NCI-H1092 treated with DMSO at 0.1 percent for 48 hours (cell line): ENCODE measurements around the gene ABCB1.
"Not testable (repeated sequence)": the region's sequence is repeated elsewhere in the genome, so short reads cannot be mapped to it uniquely, and the experiment has no call there.

ENCODE experiments used
- DNase-seq: peaks from one replicate; lab custom pipeline; 2025; lab: John Stamatoyannopoulos, UW

Gene ABCB1

DNA sequence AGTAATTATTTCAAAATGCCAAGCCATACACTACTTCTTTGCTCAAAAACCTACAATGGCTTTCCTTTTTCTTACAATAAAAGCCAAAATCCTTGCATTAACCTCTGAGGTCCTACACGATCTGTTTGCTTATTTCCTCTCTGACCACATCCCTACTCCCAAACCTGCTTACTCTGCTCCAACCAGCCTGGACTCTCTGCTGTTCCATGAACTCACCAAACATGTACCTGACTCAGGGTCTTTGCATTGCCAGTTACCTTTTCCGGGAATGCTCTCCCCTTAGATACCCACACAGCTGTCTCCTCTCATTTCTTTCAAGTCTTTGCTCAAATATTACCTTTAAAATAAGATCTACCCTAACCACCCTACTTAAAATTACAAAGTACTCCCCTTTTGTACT, 127.5 kb downstream of the ABCB1 start:
- DNase-seq: no peak

DNA sequence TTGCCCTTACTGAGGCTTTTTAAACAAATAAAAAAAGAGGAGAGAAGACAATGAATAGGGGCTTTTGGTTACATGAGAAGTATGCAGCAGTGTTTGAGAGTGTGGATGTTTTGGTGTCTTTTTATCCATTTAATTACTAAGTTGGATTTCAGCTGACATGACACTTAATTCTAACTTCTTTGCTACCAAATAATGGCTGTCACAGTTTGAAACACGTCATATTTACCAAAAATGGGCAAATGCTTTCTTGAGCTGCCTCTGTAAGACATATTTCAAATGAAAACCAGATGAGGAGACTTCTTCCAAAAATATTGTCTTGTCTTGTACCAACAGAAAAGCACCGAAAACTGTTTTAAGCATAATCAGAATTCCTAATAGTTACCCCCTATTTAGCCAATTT, 129.2 kb downstream of the ABCB1 start:
- no peak for DNase-seq

GRCh38 chr7:87469204-87469603, 131.5 kb downstream of the ABCB1 start:
- not testable (repeated sequence) for DNase-seq

- not testable (repeated sequence) for DNase-seq
These were observed 135.2 kb downstream of the ABCB1 start for GRCh38 chr7:87465534-87465880.

- peak; percentile 82 for DNase-seq
These were observed 135.7 kb downstream of the ABCB1 start for GRCh38 chr7:87464830-87465533.

DNA sequence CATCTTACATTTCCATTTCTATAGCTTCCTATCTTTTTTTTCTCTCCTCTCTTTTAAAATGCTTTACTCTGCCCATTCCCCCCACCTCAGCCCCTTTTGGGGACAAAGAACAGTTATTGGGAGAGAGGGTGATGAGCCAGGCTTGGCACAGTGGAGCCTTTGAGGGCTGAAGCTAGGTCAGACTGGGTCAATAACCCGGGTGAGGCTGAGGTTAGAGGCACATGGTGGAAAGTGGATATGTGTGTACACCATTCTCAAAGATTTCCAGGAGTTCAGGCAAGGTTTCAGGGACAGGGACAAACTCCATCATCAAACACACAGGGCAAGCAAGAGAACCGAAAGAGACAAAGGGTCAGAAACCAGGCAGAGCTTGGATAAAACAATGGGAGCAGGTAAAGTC, 136.7 kb downstream of the ABCB1 start:
- DNase-seq: no peak

GRCh38 chr7:87460444-87460843, 140.2 kb downstream of the ABCB1 start:
- DNase-seq: not testable (repeated sequence)

DNA sequence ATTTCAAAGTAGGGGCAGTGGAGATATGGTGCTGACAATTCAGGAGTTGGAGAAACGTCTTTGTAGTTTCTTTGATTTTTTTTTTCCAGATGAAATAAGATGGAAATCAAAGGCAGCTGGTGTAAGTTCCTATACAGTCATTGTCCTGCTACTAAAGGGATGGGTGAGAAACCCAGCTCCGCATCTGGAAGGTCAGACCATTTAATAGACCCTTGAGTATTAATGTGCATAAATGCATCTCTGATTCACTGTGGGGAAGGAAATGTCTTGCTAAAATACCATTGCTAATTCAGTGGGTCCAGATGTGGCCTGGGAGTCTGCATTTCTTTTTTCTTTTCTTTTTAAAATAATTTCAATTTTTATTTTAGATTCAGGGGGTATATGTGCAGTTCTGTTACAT, 140.7 kb downstream of the ABCB1 start:
- DNase-seq: no peak

DNA sequence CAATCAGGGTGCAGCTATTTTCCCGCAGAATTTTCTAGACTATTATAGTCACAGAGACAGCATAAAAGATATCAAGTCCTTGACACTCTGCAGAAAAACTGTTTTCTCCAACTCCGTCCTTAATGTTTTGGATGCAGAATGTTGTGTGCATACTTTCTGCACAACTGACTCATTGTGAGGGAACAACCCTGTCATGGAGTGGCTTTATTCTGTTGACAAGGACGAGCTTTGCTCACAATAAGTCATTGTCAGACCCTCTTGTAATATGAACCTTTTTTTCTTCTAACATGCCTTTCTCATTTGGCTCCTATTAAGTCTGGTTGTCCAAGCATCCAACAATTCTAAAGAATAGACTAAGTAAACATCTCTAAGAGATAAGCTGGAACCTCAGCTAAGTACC, 142.5 kb downstream of the ABCB1 start:
- DNase-seq: no peak

DNA sequence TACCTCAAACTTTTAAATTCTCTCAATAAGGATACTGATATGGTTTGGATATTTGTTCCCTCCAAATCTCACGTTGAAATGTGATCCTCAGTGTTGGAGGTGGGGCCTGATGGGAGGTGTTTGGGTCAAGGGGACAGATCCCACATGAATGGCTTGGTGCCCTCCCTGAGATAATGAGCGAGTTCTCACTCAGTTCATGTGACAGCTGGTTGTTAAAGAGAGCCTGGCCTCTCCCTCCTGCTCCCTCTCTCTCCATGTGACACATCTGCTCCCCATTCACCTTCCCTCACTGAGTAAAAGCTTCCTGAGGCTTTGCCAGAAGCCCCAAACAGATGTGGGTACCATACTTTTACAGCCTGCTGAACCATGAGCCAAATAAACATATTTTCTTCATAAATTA, 144.4 kb downstream of the ABCB1 start:
- DNase-seq: no peak
